K562 (cell line): ENCODE results near the gene CMTM4. TPM values are rescaled to one million over a fixed set of nuclear protein-coding genes. Genes with fewer than 3 reads are reported as not detected.

Experiments
- ATF3 ChIP-seq, 2 experiments: fragments of 450-650 bp in 1 of 2; sonication (generic) in 1 of 2; formaldehyde crosslinking in 1 of 2; IDR thresholded peaks in 1 of 2; conservative IDR thresholded peaks in 1 of 2; 2 replicates each; pipeline versions ENCODE4 v1.6.1 to v1.8.1; 2016 to 2023; ENCODE audit warnings: mild to moderate bottlenecking in 2 of 2, moderate library complexity in 2 of 2, inconsistent platforms in 1 of 2, missing genetic modification reagents in 1 of 2
- CHD7 ChIP-seq: fragments of 200-600 bp; sonication (generic); IDR thresholded peaks from one replicate; pipeline ENCODE4 v1.6.1; 2012; ENCODE audit warnings: mild to moderate bottlenecking, low read depth, low read length, inconsistent platforms
- ELF2 ChIP-seq: fragments of 250-450 bp; sonication (Bioruptor Pico); IDR thresholded peaks from 2 replicates; pipeline ENCODE4 v1.5.0; 2021; ENCODE audit warnings: mild to moderate bottlenecking
- FOXA3 ChIP-seq, 2 experiments: fragments of 450-650 bp in 1 of 2; sonication (generic) in 1 of 2; formaldehyde crosslinking; IDR thresholded peaks in 1 of 2; conservative IDR thresholded peaks in 1 of 2; 2 replicates each; pipeline versions ENCODE4 v1.4.0 to v1.8.0; 2020 to 2022; ENCODE audit warnings: mild to moderate bottlenecking in 2 of 2, missing genetic modification reagents in 1 of 2
- FOXP1 ChIP-seq: sonication (generic); formaldehyde crosslinking; IDR thresholded peaks from 2 replicates; pipeline ENCODE4 v1.8.0; 2022; ENCODE audit warnings: mild to moderate bottlenecking, missing genetic modification reagents
- HDAC6 ChIP-seq: IDR thresholded peaks from 2 replicates; pipeline ENCODE4 v1.6.1; 2012; ENCODE audit warnings: low read depth, mild to moderate bottlenecking, control low read depth, inconsistent platforms, low read length, moderate library complexity
- MAFG ChIP-seq: fragments of 450-650 bp; conservative IDR thresholded peaks from 2 replicates; pipeline ENCODE4 v1.6.1; 2016; ENCODE audit warnings: missing genetic modification characterization, missing compliant biosample characterization
- MCM5 ChIP-seq: fragments of 450-650 bp; IDR thresholded peaks from 2 replicates; pipeline ENCODE4 v1.6.1; 2016; ENCODE audit warnings: low read depth
- POLR2H ChIP-seq: IDR thresholded peaks from 2 replicates; pipeline ENCODE4 v1.6.1; 2016; ENCODE audit warnings: missing genetic modification characterization, low read depth, mild to moderate bottlenecking, control low read depth, missing compliant biosample characterization, moderate library complexity
- SIRT6 ChIP-seq: IDR thresholded peaks from one replicate; pipeline ENCODE4 v1.6.1; 2012; ENCODE audit warnings: low read depth, mild to moderate bottlenecking, control low read depth, inconsistent platforms, low read length, moderate library complexity
- ZBTB17 ChIP-seq: fragments of 450-650 bp; formaldehyde crosslinking; IDR thresholded peaks from 2 replicates; pipeline ENCODE4 v1.4.0; 2020; ENCODE audit warnings: mild to moderate bottlenecking
- ZBTB7A ChIP-seq: IDR thresholded peaks from 2 replicates; pipeline ENCODE4 v1.6.1; 2011; ENCODE audit warnings: low read depth, mild to moderate bottlenecking, low read length, moderate library complexity, borderline replicate concordance; ENCODE audit not compliant: control insufficient read depth
- ZC3H4 ChIP-seq: sonication (generic); formaldehyde crosslinking; IDR thresholded peaks from 2 replicates; pipeline ENCODE4 v1.9.0; 2021; ENCODE audit warnings: missing genetic modification reagents, borderline replicate concordance
- ZFP30 ChIP-seq: fragments of 250-450 bp; sonication (Bioruptor Pico); IDR thresholded peaks from 2 replicates; pipeline ENCODE4 v1.8.0; 2022; ENCODE audit warnings: moderate library complexity, mild to moderate bottlenecking, inconsistent platforms, borderline replicate concordance
- ZNF184 ChIP-seq: sonication (generic); formaldehyde crosslinking; IDR thresholded peaks from 2 replicates; pipeline ENCODE4 v1.5.0; 2020; ENCODE audit warnings: missing genetic modification reagents
- polyA plus RNA-seq, 8 experiments: library from polyadenylated mRNA; depleted of rRNA in 4 of 8; stranded (reverse) in 5 of 8; unstranded in 3 of 8; fragments of >200 nt; fragmentation: Nextera tagmentation in 2 of 8; fragmentation: Illumina TruSeq in 1 of 8; extraction: Ambion mirVana in 2 of 8; extraction: Trizol in 1 of 8; gene quantifications; 2 replicates each; pipeline versions ENCODE4 v1.2.1 to v1.2.3, GENCODE V29; 2011 to 2014; ENCODE audit warnings: inconsistent platforms in 1 of 8, missing spikeins in 1 of 8
- total RNA-seq, 7 experiments: library from RNA; depleted of rRNA in 6 of 7; stranded (reverse); fragments of >200 nt in 6 of 7; fragmentation: Illumina TruSeq in 2 of 7; extraction: Trizol in 2 of 7; gene quantifications; 2 replicates each; pipeline versions ENCODE4 v1.2.1 to v1.2.3, GENCODE V29; 2011 to 2021; ENCODE audit warnings: low replicate concordance in 1 of 7

CMTM4 gene
- total and polyA plus RNA-seq, 9 of the 15 experiments (the other 6 are each of a cell fraction or from before 2014, with no cell fraction given) = 2.0 to 21.3 (median 12.5) TPM

DNA sequence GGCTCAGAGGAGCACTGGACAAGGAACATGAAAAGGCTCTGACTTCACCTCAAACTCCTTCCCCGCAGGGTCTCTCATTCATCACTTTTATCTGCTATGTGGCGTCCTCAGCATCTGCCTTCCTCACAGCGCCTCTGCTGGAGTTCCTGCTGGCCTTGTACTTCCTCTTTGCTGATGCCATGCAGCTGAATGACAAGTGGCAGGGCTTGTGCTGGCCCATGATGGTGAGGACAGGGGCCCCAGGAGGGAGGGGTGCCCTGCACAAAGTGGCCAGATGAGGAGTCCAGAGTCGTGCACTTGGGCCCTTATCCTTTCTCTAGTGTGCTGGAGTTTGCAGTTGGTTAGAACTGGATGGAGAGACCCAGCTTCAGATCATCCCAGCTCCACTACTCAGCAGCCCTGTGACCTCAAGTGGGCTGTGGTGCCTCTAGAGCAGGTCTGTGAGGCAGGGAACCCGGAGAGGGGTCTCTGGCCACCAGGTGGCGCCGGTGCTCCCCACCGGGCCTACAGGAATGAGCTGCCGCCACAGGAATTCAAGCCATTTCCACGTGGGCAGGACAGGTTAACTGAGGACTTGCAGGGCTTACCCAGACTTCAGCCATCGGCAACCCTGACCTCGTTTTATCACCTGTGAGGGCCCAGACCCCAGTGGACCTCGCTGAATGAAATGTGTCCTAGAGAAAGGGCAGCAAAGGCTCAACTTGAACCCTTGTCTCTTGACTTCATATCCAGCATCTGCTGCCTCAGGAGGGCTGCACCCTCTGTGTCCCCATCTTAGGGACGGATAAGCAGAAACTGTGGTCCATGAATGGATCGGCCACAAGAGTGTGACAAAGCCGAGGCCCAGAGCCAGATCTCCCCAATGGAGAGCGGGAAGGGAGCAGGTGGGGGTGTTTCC is 88.1 kb downstream of the CMTM4 start (continued):
- TF ChIP-seq CHD7 = no peak
- TF ChIP-seq ZC3H4 (CRISPR knock-in tag) = no peak
- TF ChIP-seq ATF3 (IDR thresholded peaks at IDR 0.05) = no peak
- no peak for TF ChIP-seq ATF3 (CRISPR knock-in tag; conservative IDR thresholded peaks at IDR 0.05)
- TF ChIP-seq MAFG (tag) = no peak
- TF ChIP-seq FOXP1 = no peak
- TF ChIP-seq HDAC6 = no peak
- 0 out of 2 replicates have a peak, but pooled peaks have one; percentile 22 for TF ChIP-seq ZBTB17 (CRISPR knock-in tag)
- no peak for TF ChIP-seq SIRT6
- no peak for TF ChIP-seq ZFP30
- TF ChIP-seq ZNF184 (CRISPR knock-in tag) = no peak
- TF ChIP-seq ZBTB7A = peak; percentile 45; the same call in 1 of the 2 replicates
- no peak for TF ChIP-seq ELF2 (CRISPR knock-in tag)
- TF ChIP-seq FOXA3 (CRISPR knock-in tag; conservative IDR thresholded peaks at IDR 0.05 in 1 of 2, IDR thresholded peaks at IDR 0.05 in 1 of 2) = no peak
- TF ChIP-seq MCM5 = no peak
- TF ChIP-seq POLR2H (tag) = no peak
